Superior temporal gyrus (tissue), 1 donor: ENCODE data around the gene SHISA4.
"Not testable (repeated sequence)": the region's sequence is repeated elsewhere in the genome, so short reads cannot be mapped to it uniquely, and the experiment has no call there.

Experiments
- DNase-seq: peaks from one replicate; pipeline ENCODE4 v3.0.0-alpha.2; 2016; ENCODE audit errors: extremely low spot score

Gene SHISA4

GRCh38 chr1:201898240-201898894, 9.7 kb downstream of the SHISA4 start:
- no peak for DNase-seq

DNA sequence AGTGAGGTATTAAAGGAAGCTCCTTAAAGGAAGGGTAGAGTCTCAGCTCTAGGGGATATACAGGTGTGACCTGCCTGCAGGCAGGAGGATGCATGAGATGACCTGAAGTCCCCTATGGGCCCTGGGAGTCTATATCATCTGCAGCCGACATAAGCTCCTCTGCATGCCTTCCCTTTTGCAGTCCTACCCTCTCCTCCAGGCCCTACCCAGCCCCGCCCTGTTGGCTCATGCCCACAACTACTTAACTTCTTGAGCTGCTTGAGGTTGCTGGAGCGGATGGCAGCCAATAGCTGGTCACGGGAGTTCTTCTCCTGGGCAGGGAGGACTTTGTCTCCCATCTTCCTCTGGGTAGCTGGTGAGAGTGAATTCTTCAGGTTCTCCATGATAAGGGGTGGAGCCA, 10.3 kb downstream of the SHISA4 start:
- no peak for DNase-seq

- DNase-seq, result no peak
Observed at GRCh38 chr1:201899683-201900429, 11.2 kb downstream of the SHISA4 start.

DNA sequence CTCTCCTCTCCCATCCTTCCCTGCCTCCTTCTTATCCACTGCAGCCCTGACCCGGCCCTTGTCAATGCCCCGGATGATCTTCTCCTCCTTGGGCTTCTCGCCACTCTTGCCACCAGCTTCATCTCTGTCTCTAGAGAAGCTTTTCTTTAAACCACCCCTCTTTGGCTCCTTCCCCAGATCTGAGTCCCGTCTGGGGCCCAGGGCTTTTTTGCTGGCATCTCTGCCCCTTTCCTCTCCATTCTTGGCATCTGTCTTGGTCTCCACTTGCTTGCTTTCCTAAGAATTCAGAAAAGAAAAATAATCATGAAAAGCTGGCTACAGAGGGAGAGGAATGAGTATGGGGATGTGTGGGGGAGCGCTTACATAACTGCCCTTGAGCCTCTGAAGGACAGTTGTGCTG, 11.8 kb downstream of the SHISA4 start:
- no peak for DNase-seq

GRCh38 chr1:201901036-201901435, 12.3 kb downstream of the SHISA4 start:
- not testable (repeated sequence) for DNase-seq

GRCh38 chr1:201902198-201902597, 13.5 kb downstream of the SHISA4 start:
- no peak for DNase-seq

- DNase-seq, result no peak
Observed at GRCh38 chr1:201903135-201903534, 14.4 kb downstream of the SHISA4 start.

DNA sequence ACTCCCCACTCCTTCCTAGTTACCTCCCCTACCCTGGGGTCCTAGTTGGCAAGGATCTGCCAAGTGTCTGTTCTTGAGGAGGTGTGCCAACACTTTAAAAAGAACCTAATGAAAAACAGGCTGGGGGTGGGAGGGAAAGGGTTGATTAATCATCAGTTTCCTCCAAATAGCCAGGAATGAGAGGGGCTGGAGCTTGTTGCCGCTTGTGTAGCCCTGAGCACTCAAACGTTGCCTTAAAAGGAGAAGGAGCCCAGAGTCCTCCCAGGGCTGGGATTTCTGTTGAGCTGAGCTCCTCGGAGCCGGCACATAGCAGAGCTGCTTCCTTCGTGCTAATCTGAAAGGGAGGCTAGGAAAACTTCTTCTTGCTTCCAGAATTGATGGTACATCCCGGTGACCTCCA, 15.9 kb downstream of the SHISA4 start:
- no peak for DNase-seq

DNA sequence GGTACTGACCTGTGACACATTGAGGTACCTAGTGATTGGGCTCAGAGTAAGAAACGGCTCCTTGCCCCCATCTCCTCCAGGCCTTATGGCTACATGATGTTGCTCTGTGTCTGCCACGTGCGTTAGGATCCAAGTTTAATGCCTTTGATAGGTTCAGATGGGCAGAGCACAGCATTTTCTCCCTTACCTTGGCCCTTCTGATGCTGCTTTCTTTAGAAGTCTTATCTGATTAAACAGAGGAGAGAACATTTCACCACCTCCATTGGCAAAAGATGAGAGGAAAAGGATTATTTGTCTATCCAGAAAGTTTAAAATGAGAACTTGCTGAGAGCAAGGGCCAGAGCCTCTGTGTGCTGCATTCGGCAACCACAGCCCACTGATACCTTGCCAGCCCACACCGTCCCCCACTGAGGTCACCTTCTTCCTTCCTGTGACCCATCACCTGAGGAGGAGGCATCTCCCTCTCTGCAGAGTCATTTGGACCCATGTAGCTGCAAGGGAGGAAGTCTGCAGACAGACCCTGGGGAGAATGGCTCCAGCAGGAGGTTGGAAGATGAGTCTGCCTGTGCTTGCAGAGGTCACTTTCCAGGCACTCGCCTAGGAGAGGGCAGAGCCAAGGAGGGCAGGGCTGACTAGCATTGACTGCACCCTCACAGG, 16.7 kb downstream of the SHISA4 start:
- DNase-seq, result no peak

- DNase-seq, result no peak
Observed at GRCh38 chr1:201906336-201906735, 17.6 kb downstream of the SHISA4 start.

DNA sequence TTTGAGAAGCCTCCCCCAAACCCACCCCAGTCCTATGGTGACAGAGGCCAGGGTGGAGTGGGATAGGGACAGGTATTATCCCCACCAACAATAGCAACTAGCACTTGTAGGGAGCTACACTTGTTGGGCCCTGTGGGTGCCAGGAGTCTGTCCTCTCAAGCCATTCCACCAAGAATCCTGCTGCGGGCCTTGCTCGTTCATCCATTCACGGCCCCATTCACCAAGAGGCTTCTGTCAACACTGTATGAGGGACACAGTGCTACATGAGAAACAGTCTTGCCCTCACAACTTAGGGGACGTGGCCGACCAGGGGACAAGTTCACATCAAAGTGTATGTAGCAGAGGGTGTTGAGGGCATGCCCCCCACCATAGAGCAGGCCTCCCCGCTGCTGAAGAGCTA, 18.9 kb downstream of the SHISA4 start:
- DNase-seq, result no peak

DNA sequence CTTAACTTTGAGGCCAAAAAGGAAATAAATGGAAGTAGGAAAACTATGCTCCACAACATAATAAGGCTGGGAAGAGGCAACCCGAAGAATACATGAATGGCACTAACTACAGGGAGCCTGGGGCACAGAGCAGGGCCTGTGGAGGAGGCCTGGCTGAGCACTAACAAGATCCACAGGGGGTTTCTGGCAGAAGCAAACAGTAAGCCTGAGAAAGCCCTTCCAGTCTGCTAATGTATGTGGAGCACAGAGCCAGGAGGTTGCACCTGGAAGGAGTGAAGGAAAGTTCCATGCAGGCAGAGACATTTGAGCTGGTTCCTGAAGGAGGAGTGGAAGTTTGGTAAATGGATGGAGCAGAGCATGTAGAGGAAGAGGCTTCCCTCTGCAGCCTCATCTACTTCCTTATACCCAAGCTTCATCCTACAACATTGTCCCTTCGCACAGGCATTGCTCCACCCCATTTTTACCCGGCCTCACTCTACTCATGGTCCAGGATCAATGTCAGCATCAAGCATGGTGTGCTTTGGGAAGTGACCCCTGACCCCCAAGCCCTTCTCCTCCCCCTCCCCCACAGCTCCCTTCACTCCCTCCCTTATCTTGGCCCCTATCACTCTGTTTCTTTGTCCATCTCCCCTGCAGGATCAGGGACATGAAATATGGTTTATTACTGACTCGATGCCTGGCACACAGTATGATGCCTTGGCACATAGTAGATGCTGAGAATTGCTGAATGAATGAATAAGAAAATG, 23.3 kb downstream of the SHISA4 start:
- DNase-seq, result no peak

DNA sequence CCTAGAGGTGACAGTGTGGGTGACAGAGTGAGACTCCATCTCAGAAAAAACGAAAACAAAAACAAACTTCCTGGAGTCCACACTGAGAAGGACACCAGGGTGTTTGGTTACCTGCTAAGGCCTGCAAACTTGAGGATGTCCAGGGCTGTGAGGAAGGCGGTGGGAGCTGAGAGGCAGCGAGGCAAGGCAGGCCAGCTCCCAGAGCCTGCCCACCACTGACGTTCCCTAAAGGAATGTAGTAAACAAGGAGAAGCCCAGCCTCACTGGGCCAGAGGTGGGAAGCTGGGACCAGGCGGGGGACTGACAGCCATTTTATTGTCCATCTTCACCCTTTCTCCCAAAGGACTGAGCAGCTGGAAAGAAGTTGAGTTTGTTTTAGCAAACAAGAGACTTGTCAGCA, 24.1 kb downstream of the SHISA4 start:
- DNase-seq, result no peak

DNA sequence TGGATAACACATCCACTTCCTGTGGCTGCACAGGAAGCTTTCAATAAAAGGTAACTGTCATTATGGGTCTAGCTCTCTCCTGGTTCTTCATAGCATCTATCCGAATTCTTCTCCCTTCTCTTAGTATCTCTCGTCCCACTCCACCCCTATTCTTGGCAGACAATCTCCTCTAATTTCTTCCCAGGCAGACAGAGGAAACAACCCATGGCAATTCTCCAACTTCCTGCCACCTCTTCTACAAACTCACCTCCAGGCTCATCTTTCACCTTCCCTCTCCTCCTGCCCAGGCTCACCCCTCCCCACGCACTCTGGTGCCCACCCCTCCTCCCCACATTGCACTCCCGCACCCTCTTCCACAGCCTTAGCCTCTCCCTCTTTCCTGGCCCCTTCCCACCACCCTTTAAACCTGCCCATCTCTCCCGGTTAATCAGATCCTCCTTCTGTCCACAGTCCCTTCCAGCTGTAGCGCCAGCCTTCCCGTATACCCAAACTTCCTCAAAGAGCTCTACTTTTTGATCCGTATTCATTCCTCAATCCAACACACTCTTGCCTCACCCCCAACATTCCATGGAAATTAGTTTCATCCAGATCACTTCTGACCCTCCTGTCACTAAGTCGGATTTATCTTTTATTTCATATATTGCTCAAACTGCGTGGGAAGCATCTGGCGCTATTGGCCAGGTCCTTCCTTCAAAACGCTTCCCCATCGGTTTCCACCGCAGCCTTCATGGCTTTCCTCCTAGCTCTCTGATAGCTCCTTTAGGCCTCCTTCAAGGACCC, 25.9 kb downstream of the SHISA4 start:
- DNase-seq, result no peak

DNA sequence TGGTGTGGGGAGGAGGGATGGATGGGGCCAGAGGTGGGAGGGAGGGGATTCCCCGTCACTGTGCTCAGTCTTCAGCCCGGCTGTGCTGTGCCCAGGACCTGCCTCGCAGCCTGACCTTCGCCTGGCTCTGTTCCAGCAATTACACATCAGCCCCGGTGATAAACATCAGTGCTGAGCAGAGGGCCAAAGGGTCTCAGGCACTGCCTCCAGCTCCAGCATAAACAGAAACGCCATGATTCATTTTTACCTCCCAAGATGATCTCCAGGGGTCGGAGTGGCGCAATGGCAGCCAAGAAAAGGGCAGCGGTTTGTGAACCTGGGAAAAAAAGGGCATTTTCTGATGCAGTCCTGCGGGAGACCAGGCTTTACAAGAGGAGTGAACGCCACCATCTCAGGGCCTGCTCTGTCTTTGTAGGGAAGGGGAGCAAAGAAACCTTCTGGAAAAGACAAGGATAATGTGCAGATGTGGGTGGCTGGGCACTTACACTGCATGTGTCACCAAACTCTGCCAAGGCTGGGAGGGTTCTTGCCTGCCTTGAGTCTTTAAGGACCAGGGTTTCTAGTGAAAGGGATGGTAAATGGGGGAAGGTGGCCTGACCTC, 28.1 kb downstream of the SHISA4 start:
- DNase-seq, result no peak

DNA sequence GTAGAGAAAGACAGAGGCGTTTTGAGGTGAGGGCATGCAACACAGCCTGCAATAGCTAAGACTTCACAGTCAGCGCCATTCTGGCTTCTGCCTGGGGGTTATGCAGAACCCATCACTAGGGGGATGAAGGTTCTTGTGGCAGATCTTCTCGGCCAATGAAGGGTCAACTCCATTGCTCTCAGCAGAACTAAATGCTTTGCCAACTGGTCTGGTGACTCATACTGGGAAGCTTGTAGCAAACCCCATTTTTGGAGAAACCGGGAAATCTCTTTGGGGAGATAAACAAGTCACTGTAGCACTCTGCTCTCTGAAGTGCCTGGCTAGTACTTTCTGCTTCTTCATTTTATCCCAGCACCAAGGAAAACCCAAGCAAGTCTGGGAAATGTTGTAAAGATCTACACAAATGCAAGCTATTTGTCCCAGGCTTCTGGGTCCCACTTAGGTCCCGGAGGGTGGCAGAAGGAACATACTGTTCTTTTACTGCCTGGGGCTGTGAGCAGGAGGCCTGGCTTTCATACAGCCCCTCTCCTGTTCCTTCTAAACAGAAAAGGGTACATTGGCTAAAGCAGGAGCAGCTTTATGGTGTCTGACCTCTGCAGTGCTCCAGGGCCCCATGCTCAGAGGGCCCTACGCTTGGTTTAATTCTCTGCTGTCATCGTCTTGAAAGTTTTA, 28.8 kb downstream of the SHISA4 start:
- DNase-seq, result no peak

DNA sequence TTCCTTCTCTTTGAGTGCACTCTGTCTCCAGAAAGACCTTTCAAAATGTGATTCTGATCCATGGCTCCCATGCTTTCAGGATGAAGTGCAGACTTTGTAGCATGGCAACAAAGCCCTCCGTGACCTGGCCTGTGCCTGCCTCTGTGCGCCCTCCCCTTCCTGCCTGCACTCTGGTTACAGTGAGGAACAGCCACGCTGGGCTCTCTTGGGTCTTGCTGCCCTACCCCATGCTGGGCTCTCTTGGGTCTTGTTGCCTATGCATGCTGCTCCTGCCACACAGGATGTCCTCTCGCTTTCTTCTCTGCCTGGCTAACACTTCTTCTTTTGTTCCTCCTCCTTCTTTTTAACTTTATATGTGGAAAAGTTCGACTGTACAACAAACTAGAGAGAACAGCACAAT, 29.6 kb downstream of the SHISA4 start:
- no peak for DNase-seq

DNA sequence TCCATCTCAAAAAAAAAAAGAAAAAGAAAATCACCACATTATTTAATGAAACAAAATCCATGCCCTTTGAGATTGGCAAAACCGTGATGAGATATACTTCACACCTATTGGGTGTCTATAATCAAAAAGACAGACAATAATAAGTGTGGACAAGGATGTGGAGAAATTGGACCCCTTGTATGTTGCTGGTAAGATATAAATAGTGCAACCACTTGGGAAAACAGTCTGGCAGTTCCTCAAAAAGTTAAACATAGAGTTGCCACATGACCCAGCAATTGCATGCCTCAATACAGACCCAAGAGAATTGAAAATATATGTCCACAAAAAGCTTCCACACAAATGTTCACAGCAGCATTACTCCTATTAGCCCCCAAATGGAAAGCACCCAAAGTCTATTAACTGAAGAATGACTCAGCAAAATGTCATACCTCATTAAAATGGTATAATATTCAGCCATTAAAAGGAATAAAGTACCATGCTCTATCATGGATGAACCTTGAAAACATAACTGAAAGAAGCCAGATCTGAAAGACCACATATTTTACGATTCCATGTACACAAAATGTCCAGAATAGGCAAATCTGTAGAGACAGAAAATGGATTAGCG, 33.4 kb downstream of the SHISA4 start:
- DNase-seq, result no peak

DNA sequence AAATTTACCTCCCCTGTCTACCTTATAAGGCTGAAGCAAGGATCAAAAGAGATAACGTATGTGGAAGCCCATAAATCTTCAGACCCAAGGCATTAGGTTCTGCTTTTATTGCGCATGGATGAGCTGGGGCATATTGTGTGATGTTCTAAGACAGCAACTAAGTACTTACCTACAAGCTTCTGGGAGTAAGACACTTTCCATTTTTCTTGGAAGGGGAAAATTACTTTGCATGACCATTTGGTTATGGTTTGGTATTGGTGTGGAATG, 36.5 kb downstream of the SHISA4 start:
- no peak for DNase-seq

DNA sequence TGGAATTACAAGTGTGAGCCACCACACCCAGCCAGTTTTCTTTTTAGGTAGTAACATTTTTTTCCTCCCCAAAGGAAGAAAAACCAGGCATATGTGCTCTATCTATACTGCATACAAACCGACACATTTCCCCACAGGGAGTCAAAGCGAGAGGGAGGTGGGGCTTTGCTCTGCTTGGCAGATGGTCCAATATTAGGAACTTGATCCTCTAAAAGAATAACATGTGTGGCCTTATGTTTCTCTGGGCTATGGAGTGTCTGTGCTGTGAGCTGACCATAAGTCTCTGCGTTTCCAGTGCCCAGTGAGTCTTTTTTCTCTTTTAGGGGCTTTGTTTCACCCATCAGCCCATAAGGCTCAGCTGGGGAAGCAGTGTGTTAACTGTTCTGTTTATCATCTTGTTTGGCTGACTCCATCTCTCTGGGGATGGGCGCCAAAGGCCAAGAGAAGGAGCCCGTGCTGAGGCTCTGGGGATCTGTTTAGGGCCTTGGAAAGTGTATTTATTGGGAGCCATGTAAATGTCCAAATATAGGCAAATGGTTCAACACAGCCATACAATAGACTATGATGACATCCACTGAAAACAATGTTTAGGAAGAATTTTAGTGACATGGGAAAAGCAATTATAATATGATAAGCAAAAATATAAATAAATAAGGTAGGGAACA, 37.4 kb downstream of the SHISA4 start:
- no peak for DNase-seq
